HTERT RPE-1 (cell line): Measurements from ENCODE around the gene CRKL.
"Not testable (repeated sequence)": the region's sequence is repeated elsewhere in the genome, so short reads cannot be mapped to it uniquely, and the experiment has no call there.

Source experiments
- in situ Hi-C: fragments of 300-500 bp; cut with MboI; formaldehyde crosslinking; loops from 4 replicates; pipeline ENCODE4 v1.14.3; 2020; ENCODE audit warnings: low sequenced_read_pairs

Gene CRKL

GRCh38 chr22:20933910-20934309 is 16.7 kb downstream of the CRKL start:
- in situ Hi-C loops, result no loop called here

GRCh38 chr22:20935049-20935448 is 17.8 kb downstream of the CRKL start:
- in situ Hi-C loops, result not testable (repeated sequence)

GRCh38 chr22:20935780-20936539 is 18.8 kb downstream of the CRKL start:
- in situ Hi-C loops, result not testable (repeated sequence)

GRCh38 chr22:20937031-20937793 is 20.0 kb downstream of the CRKL start:
- in situ Hi-C loops, result no loop called here

- in situ Hi-C loops, result no loop called here
These were observed 20.8 kb downstream of the CRKL start for GRCh38 chr22:20937794-20938671.

GRCh38 chr22:20939457-20940185 is 22.4 kb downstream of the CRKL start:
- in situ Hi-C loops, result not testable (repeated sequence)

GRCh38 chr22:20940186-20940651 is 23.0 kb downstream of the CRKL start:
- in situ Hi-C loops, result no loop called here

DNA sequence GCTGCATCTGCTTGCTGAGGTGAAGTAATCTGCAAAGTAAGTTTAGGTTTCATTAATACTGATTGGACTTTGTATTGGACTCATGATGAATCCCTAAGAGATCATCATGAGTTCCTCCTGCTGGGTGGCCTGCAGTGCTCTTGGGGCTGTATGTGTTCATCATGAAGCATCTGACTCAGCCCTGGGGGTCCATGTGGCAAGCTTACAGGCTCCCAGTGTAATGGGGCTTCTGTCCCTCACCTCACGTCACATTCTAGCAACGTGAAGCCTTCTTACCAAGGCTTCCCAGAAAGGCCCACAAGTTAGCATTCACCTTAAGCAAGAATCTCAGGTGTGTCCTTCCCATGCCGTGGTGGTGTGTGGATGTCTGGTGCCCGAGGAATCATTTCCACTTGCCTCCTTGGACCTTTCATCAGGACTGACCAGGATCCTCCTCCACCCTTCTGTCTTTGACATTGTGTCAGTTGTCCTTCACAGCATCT is 23.7 kb downstream of the CRKL start:
- in situ Hi-C loops, result no loop called here

DNA sequence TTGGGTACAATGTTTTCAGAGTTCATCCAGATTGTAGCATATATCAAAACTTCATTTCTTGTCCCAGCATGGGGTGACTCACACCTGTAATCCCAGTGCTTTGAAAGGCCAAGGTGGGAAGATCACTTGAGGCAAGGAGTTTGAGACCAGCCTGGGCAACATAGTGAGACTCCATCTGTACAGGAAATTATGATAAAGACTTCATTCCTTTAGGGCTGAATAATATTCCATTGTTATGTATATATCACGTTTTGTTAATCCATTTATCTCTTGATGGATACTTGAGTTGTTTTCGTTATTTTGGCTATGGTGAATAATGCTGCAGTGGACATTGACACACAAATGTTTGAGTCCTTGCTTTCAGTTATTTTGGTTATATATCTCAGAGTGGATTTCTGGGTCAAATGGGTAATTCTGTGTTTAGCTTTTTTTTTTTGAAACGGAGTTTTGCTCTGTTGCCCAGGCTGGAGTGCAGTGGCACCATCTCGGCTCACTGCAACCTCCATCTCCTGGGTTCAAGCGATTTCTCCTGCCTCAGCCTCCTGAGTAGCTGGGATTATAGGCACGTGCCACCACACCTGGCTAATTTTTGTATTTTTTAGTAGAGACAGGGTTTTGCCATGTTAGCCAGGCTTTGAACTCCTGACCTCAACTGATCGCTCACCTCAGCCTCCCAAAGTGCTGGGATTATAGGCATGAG is 25.1 kb downstream of the CRKL start:
- in situ Hi-C loops, result not testable (repeated sequence)

- in situ Hi-C loops, result no loop called here
These were observed 26.1 kb downstream of the CRKL start for GRCh38 chr22:20943104-20943933.

DNA sequence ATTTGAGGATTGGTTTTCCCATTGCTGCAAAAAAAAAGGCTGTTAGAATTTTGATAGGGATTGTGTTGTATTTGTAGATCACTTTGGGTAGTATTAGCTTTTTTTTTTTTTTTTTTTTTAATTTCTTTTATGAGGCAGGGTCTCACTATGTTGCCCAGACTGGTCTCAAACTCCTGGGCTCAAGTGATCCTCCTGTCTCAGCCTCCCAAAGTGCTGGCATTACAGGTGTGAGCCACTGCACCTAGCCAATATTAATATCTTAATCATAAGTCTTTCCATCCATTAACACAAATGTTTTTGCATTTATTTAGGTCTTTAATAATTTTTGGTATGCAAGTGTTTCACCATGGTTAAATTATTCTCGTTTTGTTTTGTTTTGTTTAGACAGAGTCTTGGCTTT is 26.8 kb downstream of the CRKL start:
- in situ Hi-C loops, result no loop called here

- in situ Hi-C loops, result no loop called here
These were observed 28.3 kb downstream of the CRKL start for GRCh38 chr22:20945578-20945934.

DNA sequence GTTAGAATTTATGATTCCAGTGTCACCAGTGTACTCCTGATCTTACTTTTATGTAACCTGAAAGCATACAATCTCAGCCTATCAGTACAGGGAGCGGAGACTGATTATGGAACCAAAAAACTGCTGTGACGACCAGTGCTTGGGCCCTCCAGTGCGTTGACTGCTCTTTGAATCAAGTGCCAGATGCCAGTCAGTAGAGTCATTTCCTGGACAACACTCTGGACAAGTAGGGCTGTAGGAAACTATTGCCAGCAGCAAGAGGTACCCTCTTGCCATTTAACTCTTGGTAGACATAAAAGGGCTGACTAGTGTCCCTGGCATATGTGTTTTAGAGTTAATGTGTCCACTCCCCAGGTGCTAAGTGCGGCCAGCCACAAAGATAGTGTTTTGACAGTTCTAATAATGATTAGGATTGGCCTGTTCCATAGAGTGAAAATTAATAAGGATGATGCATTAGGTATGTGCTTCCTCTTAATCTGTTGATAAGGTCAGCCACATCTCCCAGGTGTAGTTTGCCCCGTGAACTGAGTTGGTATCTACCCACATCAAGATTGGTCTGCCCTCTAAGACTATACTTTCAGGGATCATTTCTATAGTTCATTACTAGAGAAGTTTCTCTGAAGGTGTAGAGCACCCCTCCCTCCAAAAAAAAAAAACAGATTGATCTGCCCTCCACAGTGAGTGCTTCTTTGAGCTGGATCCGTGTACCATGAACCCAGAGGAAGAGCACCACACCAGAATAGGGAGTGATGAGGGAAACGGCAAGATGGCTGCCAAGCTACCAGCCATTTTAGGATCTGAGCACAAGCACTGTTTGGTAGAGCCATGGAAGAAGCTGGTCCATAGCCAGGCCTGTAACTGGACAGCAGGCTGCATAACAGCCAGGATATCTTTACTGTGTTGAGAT is 29.1 kb downstream of the CRKL start:
- in situ Hi-C loops, result no loop called here

GRCh38 chr22:20946991-20947390 is 29.8 kb downstream of the CRKL start:
- in situ Hi-C loops, result no loop called here

DNA sequence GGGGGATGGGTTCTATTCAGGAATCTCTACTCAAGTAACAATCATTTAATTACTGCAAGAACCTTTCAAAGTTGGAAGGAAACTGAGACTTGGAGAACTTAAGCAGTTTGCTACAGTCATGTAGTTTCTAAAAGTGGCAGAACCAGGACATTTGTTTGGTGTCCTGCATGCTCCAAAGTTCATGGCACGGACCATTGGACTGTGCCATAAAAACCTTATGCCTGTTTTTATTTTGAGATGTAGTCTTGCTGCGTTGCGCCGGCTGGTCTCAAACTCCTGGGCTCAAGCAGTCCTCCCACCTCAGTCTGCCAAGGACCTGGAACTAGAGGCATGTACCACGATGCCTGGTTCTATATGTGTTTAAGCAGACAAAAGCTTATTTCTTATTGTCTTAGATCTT is 31.2 kb downstream of the CRKL start:
- in situ Hi-C loops, result no loop called here

DNA sequence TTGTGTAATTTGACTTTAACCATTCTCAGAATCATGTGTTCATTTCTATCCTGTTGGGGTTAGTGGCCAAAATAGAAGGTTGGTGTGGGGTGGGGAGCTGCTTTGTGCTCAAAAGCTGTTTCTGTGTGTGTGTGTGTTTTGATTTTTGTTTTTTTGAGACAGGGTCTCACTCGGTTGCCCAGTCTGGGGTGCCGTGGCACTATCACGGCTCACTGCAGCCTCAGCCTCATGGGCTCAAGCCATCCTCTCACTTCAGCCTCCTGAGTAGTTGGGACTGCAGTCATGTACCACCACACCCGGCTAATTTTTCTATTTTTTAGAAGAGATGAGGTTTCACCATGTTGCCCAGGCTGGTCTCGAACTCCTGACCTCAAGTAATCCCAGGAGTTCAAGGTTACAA is 31.8 kb downstream of the CRKL start:
- in situ Hi-C loops, result no loop called here

DNA sequence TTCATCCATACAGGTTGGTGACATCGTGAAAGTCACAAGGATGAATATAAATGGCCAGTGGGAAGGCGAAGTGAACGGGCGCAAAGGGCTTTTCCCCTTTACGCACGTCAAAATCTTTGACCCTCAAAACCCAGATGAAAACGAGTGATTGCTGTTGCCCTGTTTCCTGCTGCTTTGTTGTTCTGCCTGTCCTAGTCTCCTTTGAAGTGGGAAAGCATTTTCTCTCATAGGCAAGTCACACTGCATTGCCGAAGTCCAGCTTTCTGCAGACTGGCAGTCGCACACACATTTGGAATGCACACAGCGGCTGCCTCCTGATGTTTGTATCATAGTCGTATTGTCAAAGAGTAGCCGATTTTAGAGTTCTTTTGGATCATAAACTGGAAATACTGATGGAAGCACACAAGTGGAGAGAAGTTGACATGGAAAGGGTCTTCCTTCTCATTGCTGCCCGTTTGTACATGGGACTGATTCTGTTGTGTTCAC is 32.5 kb downstream of the CRKL start:
- in situ Hi-C loops, result no loop called here
